Uterus (tissue), 2 donors: ENCODE results near the gene TMEM266.

Experiments used
- CTCF ChIP-seq, 4 experiments: fragments of 200-600 bp in 2 of 4; fragments of 450-650 bp in 2 of 4; sonication (generic) in 2 of 4; IDR thresholded peaks; one replicate each; pipeline ENCODE4 v1.5.1; 2016 to 2019; ENCODE audit warnings: antibody characterized with exemption in 4 of 4, mild to moderate bottlenecking in 2 of 4, moderate library complexity in 1 of 4
- POLR2A ChIP-seq, 2 donors: fragments of 450-650 bp; IDR thresholded peaks; one replicate each; pipeline ENCODE4 v1.6.1; 2016; ENCODE audit warnings: antibody characterized with exemption in 2 of 2, mild to moderate bottlenecking in 1 of 2, moderate library complexity in 1 of 2

DNA sequence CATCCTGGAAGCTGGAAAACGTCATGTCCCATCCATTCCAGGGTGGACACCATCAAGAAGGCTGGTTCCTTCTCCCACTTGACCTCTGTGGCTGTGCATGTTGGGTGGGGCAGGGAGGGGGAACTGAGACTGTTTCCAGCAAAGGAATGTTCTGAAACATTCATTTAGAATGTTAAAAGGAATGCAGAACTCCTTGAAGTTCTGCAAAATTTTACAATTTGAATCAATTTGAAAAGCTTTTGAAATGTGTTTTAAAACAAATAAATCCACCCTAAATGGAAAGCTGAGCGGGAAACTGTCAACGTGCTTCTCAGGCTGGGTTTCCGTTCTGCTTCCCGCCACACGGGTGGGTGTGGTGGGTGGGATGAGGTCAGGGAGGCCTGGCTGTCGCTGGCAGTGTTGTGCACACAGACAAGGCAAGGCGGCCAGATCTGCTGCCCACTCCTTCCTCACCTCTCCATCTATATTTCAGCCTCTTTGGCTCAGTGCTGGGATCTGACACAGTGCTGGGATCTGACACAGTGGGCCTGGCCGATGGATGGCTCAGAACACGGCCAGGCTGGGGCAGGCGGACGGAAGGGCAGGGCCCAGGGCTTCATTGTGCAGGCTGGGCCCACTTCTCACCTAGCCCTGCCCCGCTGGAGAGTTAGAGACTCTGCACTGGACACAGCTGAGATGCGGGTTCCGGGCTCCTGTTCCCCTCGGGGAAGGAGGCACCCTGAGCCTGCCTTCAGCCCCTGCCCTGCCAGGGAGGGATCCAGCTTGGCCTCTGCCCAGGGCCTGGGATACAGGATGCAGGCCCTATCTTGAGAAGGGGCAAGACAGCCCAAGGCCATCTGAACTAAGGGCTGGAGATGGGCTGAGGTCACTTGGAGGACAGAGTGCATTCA is 110.4 kb downstream of the TMEM266 start:
- TF ChIP-seq CTCF (IDR thresholded peaks at IDR 0.05): no peak
- TF ChIP-seq POLR2A (IDR thresholded peaks at IDR 0.05): no peak
